Activated T-helper 17 cell treated with anti-CD3 and anti-CD28 coated beads, Interleukin-2, amount 50 U/mL, for 72 hours (primary cell): ENCODE data around the gene P2RY2. TPM values are rescaled to one million over a fixed set of nuclear protein-coding genes. Genes with fewer than 3 reads are reported as not detected.

ENCODE experiments used
- ATAC-seq: fragments of 150-1000 bp; cut with Tn5 transposase; replicated peaks from 2 replicates; pipeline ENCODE4 v1.10.0; 2021; ENCODE audit warnings: mild to moderate bottlenecking, moderate library complexity
- H3K27ac Mint-ChIP-seq: one replicate; pipeline ENCODE4 v1.8.0; 2022; ENCODE audit warnings: mixed read lengths
- H3K27me3 Mint-ChIP-seq: one replicate; pipeline ENCODE4 v1.8.0; 2022; ENCODE audit warnings: mixed read lengths
- H3K36me3 Mint-ChIP-seq: one replicate; pipeline ENCODE4 v1.8.0; 2022; ENCODE audit warnings: low read depth, mild to moderate bottlenecking, mixed read lengths
- H3K4me1 Mint-ChIP-seq: one replicate; pipeline ENCODE4 v1.8.0; 2022; ENCODE audit warnings: mixed read lengths
- H3K4me3 Mint-ChIP-seq: one replicate; pipeline ENCODE4 v1.8.0; 2022; ENCODE audit warnings: mild to moderate bottlenecking, mixed read lengths
- H3K9me3 Mint-ChIP-seq: one replicate; pipeline ENCODE4 v1.8.0; 2022; ENCODE audit warnings: mixed read lengths
- total RNA-seq, 2 donors: library from RNA; stranded (reverse); gene quantifications; one replicate each; pipeline ENCODE4 v1.2.3, GENCODE V29; 2022

Gene P2RY2
- total RNA-seq, 2 donors from 2014 or later = not detected

DNA sequence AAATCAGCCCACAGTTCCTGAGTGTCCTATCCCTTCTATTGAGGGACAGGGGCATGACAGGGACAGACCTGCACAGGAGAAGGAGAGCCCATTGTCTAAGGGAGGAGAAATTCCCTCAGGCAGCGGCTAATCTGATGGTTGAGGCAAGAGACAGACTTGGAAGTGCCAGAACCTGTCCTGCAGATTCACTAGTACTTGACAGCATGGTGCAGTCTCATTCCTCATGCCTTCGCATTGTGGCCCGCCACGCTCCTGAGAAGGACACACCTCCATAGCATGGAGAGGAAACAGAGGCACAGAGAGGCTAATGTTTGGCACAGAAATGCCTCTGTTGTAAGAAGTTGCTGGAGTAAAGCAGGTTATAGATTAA is 57.3 kb downstream of the P2RY2 start:
- H3K27ac Mint-ChIP-seq = no peak overlapping the region
- H3K4me1 Mint-ChIP-seq = no peaks in the 10 kb centered on the region
- H3K36me3 Mint-ChIP-seq = no peaks in the 10 kb centered on the region
- H3K9me3 Mint-ChIP-seq = no peaks in the 10 kb centered on the region
- H3K27me3 Mint-ChIP-seq = no peaks in the 10 kb centered on the region
- ATAC-seq = no peak
- H3K4me3 Mint-ChIP-seq = no peak overlapping the region

DNA sequence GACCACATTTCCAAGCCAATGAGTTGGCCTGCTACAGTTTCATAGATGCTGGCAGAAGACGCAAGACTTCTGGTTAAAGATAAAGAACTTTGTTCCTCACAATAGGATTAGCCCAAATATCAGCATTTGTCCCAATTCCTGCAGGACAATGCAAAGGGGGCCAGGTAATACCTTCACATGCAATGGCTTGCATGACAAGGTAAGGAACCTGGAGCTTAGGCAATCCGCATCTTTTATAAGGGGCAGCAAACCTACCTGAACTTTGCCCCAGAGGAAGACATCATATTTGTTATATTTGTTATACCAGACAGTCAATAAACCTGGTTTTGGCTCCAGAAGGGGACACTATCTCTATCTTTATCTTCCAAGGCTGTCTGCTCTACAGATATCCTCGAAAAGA is 59.4 kb downstream of the P2RY2 start:
- Mint-ChIP-seq H3K4me1 (no peaks in the 10 kb centered on the region), H3K4me3 (no peak overlapping the region), H3K27me3 (no peaks in the 10 kb centered on the region), H3K27ac (no peak overlapping the region), H3K9me3 (no peaks in the 10 kb centered on the region), H3K36me3 (no peaks in the 10 kb centered on the region)
- ATAC-seq = no peak

DNA sequence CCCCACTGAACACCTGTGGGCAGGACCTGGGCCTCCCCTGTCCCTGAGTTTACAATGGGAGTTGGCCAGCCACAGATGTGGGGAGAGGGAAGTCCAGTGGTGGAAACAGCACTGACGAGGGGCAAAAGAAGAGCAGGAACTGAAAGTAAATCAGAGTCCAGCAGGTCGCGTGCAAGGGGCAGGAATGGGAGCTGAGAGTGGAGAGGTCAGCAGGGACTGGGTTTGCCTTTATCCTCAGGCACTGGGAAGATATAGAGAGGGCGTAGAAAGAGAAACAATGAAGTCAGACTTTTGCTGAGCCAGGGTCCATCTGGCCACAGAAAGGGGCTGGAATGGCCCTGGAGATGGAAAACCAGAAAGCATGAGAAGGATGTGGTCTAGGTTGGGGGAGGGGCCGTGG is 62.5 kb downstream of the P2RY2 start:
- Mint-ChIP-seq H3K27me3 (no peaks in the 10 kb centered on the region), H3K27ac (peak overlapping the region; percentile 2), H3K4me1 (no peaks in the 10 kb centered on the region), H3K36me3 (no peaks in the 10 kb centered on the region), H3K4me3 (no peak overlapping the region), H3K9me3 (no peaks in the 10 kb centered on the region)
- ATAC-seq = no peak

DNA sequence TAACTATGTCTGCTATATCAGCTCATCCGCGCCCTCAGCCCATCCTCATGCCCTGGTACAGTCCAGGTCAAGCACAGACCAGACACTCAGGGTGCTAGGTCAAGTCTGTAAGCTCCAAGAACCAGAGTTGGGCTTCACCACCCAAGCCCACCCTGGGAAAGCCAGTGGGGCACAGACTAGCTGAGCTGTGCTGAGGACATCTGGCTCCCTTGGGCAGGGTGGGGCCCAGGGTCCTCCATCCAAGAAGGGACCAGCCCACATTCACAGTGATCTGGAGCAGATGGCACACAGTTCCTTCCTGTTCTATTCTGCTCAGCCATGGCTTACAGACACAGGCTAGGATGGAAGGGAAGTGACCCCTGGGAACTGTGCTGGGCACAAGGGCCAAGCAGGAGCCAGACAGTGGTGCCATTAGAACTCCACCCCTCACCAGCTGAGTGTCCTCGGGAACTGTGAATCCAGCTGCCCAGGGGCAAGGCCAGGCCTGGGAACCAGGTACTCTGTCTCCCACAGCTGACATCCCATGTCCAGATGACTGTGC is 63.2 kb downstream of the P2RY2 start:
- H3K27me3 Mint-ChIP-seq = no peaks in the 10 kb centered on the region

DNA sequence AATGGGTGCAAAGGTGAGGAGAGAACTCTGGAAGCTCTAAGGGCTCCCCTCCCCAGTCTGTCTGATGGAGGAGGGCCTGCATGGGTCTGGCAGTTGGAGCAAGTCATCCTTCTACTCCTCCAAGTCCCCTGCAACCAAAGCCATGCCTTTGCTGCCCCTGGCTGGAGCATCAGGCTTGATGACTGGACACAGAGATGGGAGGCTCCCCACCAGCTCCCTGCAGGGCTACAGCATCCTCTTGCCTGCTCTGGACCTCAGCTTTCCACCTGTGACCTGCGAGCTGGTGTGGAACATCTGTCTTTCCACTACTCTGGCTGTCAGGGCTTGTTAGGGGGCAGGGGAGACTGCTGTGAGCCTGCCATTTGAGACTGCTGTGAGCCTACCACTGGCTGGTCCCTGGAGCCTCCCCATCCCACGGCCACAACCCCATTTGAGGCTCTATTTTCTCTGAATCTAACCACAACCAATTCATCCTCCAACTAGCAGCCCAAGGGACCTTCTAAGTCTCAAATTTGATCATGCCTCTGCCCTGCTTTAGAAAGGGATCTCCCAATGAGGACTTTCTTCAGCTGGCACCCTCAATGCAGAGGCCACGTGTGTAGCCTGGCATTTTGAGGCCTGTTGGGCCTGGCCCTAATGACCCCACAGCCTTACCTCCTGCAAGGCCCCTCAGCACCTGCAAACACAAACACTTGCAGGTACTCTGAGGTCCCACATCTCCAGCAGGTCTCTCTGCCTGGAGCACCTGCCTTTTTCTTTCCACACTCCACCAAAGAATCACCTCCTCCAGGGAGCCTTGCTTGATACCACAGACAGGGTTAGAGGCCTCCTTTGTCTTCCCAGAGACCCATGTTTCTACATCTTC is 63.9 kb downstream of the P2RY2 start:
- no peak overlapping the region for H3K27ac Mint-ChIP-seq
- H3K9me3 Mint-ChIP-seq = no peaks in the 10 kb centered on the region
- H3K36me3 Mint-ChIP-seq = no peaks in the 10 kb centered on the region
- no peaks in the 10 kb centered on the region for H3K4me1 Mint-ChIP-seq
- no peaks in the 10 kb centered on the region for H3K27me3 Mint-ChIP-seq
- ATAC-seq = no peak
- H3K4me3 Mint-ChIP-seq = no peak overlapping the region

More for the DNA sequence above, 63.2 kb downstream of the P2RY2 start:
- no peak for ATAC-seq
- H3K27ac Mint-ChIP-seq = no peak overlapping the region
- H3K36me3 Mint-ChIP-seq = no peaks in the 10 kb centered on the region
- H3K4me1 Mint-ChIP-seq = no peaks in the 10 kb centered on the region
- no peak overlapping the region for H3K4me3 Mint-ChIP-seq
- H3K9me3 Mint-ChIP-seq = no peaks in the 10 kb centered on the region

DNA sequence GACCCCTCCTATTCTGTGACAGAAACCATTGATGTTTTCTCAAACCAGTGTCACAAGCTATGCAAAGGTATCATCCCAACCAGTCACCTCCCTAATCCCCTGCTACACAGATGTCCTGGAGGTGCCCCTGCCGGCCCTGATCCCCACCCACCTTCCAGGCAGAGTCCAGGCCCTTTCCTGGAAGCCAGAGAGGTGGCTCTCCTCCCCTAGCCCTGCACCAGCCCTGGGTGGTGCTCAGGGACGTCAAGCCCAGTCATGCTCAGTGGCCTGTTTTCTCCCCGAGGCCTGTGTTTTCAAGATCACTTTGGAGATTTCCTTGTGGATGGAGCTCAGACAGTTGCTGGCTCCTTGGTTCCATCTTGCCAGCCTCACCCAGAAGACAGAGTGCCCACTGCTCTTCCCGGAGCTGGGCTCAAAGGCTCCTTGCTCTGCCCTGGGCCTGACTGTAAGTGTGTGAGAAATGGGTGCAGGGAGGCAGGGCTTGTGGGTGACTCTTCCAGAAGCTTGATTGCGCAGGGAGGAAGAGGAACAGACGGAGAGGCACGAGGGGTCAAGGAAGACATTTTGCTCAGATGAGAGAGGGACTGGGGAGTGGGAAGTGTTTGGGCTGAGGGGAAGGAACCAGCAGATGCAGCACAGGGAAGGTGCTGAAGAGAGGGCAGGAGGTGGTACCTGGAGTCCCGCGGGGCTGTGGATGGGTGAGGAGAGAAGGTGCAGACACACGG is 65.4 kb downstream of the P2RY2 start:
- no peaks in the 10 kb centered on the region for H3K36me3 Mint-ChIP-seq
- no peaks in the 10 kb centered on the region for H3K27me3 Mint-ChIP-seq
- H3K4me3 Mint-ChIP-seq = no peak overlapping the region
- H3K9me3 Mint-ChIP-seq = no peaks in the 10 kb centered on the region
- H3K27ac Mint-ChIP-seq = peak overlapping the region; percentile 3
- H3K4me1 Mint-ChIP-seq = no peaks in the 10 kb centered on the region
- ATAC-seq = no peak

DNA sequence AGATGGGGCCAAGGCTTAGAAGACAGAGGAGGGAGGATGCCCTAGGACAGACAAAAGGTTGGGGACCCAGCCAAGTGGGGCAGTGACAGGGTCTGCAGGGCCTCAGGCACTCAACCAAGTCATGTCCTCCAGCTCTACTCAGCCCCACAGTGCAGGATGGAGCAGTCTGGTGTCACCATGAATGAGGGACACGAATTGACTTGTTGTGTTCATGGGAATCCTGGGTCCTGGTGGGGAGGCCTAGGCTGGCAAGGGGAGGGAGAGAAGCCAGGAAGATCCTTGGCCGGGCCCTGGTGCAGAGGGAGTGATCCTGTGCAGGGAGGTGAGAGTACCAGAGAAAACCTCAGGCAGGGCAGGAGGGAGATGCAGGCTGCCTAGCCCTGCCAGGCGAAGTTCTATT is 66.0 kb downstream of the P2RY2 start:
- no peak overlapping the region for H3K4me3 Mint-ChIP-seq
- no peak for ATAC-seq

DNA sequence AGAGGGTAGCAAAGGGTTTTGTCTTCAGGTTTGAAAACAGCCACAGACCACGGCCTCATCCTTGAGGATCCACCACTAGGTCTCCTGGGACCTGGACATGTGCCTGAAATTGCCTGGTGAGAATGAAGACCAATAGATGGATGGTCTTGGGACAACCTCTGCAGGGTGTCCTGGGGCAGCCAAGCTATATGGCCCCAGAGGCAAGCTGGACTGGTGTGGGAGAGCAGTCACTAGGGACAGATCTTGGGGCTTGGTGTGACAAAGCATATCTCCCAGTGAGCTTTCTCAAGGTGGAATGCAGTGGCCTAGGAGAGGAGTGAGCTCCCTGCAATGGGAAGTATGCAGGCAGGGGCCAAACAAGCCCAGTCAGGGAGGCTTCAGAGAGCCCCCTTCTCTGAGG is 67.6 kb downstream of the P2RY2 start:
- Mint-ChIP-seq H3K36me3 (no peaks in the 10 kb centered on the region), H3K27ac (no peak overlapping the region), H3K4me1 (peaks cover 7% of the 10 kb centered on the region), H3K4me3 (no peak overlapping the region), H3K9me3 (no peaks in the 10 kb centered on the region), H3K27me3 (no peaks in the 10 kb centered on the region)
- no peak for ATAC-seq

More for the DNA sequence above, 66.0 kb downstream of the P2RY2 start:
- H3K27me3 Mint-ChIP-seq = no peaks in the 10 kb centered on the region
- H3K4me1 Mint-ChIP-seq = peaks cover 4% of the 10 kb centered on the region
- no peaks in the 10 kb centered on the region for H3K9me3 Mint-ChIP-seq
- H3K27ac Mint-ChIP-seq = no peak overlapping the region
- no peaks in the 10 kb centered on the region for H3K36me3 Mint-ChIP-seq

Other genes with a start within 250 kb of the P2RY2 start
- 10 to 100 TPM; 21.7 to 22.3 TPM for gene FCHSD2, start 76.0 kb upstream of the P2RY2 start, total RNA-seq
- not detected for gene P2RY6, start 54.1 kb downstream of the P2RY2 start, total RNA-seq
- gene ARHGEF17, start 90.0 kb downstream of the P2RY2 start, total RNA-seq = under 1 TPM; 0.06 to 0.42 TPM
- gene RELT, start 158.1 kb downstream of the P2RY2 start, total RNA-seq = 10 to 100 TPM; 31.2 to 39.9 TPM